D721Med (cell line): ENCODE data around the gene MDN1.

Experiments used
- DNase-seq: peaks from one replicate; pipeline ENCODE4 v3.0.0; 2011; ENCODE audit warnings: low spot score; ENCODE audit not compliant: insufficient read length
- FAIRE-seq: peaks from 2 replicates; lab custom pipeline; 2011; peaks lifted over from hg19 to GRCh38; lab: Jason Lieb, UNC
- CTCF ChIP-seq: IDR thresholded peaks from 2 replicates; pipeline ENCODE4 v1.5.1; 2012; ENCODE audit warnings: mild to moderate bottlenecking, control low read depth; ENCODE audit not compliant: insufficient read depth; ENCODE audit errors: missing control alignments

The MDN1 gene

GRCh38 chr6:89782222-89782621 lies 37.4 kb downstream of the MDN1 start:
- DNase-seq: no peak
- FAIRE-seq: no peak
- no peak for TF ChIP-seq CTCF

GRCh38 chr6:89781070-89782034 lies 38.2 kb downstream of the MDN1 start:
- FAIRE-seq (no peak), DNase-seq (no peak)
- no peak for TF ChIP-seq CTCF

GRCh38 chr6:89777455-89777854 lies 42.1 kb downstream of the MDN1 start:
- DNase-seq (no peak), FAIRE-seq (no peak)
- no peak for TF ChIP-seq CTCF

GRCh38 chr6:89776583-89777233 lies 42.9 kb downstream of the MDN1 start:
- DNase-seq (no peak), FAIRE-seq (no peak)
- TF ChIP-seq CTCF: no peak

GRCh38 chr6:89775150-89775549 lies 44.4 kb downstream of the MDN1 start:
- DNase-seq (no peak), FAIRE-seq (no peak)
- TF ChIP-seq CTCF: no peak

- DNase-seq: no peak
Measured at GRCh38 chr6:89769572-89769971, 50.0 kb downstream of the MDN1 start.

More at GRCh38 chr6:89769572-89769971, 50.0 kb downstream of the MDN1 start:
- no peak for TF ChIP-seq CTCF
- no peak for FAIRE-seq
